ENCODE measurements around the gene NOXO1. TPM values are rescaled to one million over a fixed set of nuclear protein-coding genes. Genes with fewer than 3 reads are reported as not detected.

NOXO1 gene
- total and polyA plus RNA-seq, 2 donors (not counting 3 experiments of a cell fraction or from before 2014, with no cell fraction given), result 0.37 to 0.60 TPM

- POLR2A ChIA-PET, result interaction anchor here (1.7 kb wide), 1 partner anchor 18 kb away, joined by 7 read pairs; the partner anchor contains the start of gene RPS2
- Histone ChIP-seq H3K9me3 (replicated peaks; ENCODE audit: control insufficient read depth, insufficient read depth, low read length) (no peaks in the 10 kb centered on the region), H4K20me1 (replicated peaks; ENCODE audit: control insufficient read depth, extremely low read depth, insufficient read depth, low read length) (no peaks in the 10 kb centered on the region), H2AFZ (ENCODE audit: low read depth, low read length) (no peak overlapping the region), H3K79me2 (ENCODE audit: control insufficient read depth, insufficient read depth, low read length) (no peaks in the 10 kb centered on the region), H3K9me1 (replicated peaks; ENCODE audit: control insufficient read depth, extremely low read depth, insufficient read depth, low read length) (no peaks in the 10 kb centered on the region), H3K4me1 (ENCODE audit: control insufficient read depth, extremely low read depth, insufficient read depth, low read length) (peaks cover 11% of the 10 kb centered on the region), H3K36me3 (ENCODE audit: control insufficient read depth in 2 of 2, extremely low read depth in 1 of 2, insufficient read depth in 2 of 2, low read length in 2 of 2) (no peaks in the 10 kb centered on the region), H3K4me3 (replicated peaks in 1 of 3; ENCODE audit: insufficient read depth in 1 of 3, low read depth in 1 of 3, low read length in 3 of 3) (no peak overlapping the region), H3K4me2 (ENCODE audit: insufficient read depth, low read length) (no peak overlapping the region), H3K27ac (ENCODE audit: insufficient read depth, low read depth, low read length) (no peak overlapping the region), H3K27me3 (ENCODE audit: control insufficient read depth in 2 of 2, insufficient read depth in 2 of 2, low read length in 2 of 2) (no peaks in the 10 kb centered on the region), H3K9ac (replicated peaks; ENCODE audit: extremely low read depth, insufficient read depth, low read length) (no peak overlapping the region)
- CTCF ChIA-PET, result interaction anchor here (0.9 to 1.8 kb wide), 4 partner anchors 14 to 194 kb away, joined by 4 to 9 read pairs (median 4); no protein-coding TSS in a partner anchor
- intact Hi-C loops (cut with micrococcal nuclease), result no loop called here
- dilution Hi-C loops (cut with MboI; ENCODE audit: extremely low pct_ligation_motif_present, low sequenced_read_pairs), result no loop called here
- FAIRE-seq, result no peak
- TF ChIP-seq JUN (IDR thresholded peaks at IDR 0.05; ENCODE audit: borderline replicate concordance, insufficient read depth, insufficient read length, low read depth), result no peak
- peak in 1 of 2 donors; percentile 27 for TF ChIP-seq CTCF (IDR thresholded peaks at IDR 0.05; ENCODE audit: extremely low read depth in 1 of 2, insufficient read depth in 1 of 2, low read depth in 1 of 2, low read length in 2 of 2)
- no TSS peak for BruUV-seq (replicated peaks)
- DNase-seq (ENCODE audit: low read depth, low spot score), result no peak
Measured at GRCh38 chr16:1946495-1947368, 34.5 kb downstream of the NOXO1 start.

Measured in endothelial cell of umbilical vein (primary cell).